ENCODE measurements around the gene PPP1R8.

DNA sequence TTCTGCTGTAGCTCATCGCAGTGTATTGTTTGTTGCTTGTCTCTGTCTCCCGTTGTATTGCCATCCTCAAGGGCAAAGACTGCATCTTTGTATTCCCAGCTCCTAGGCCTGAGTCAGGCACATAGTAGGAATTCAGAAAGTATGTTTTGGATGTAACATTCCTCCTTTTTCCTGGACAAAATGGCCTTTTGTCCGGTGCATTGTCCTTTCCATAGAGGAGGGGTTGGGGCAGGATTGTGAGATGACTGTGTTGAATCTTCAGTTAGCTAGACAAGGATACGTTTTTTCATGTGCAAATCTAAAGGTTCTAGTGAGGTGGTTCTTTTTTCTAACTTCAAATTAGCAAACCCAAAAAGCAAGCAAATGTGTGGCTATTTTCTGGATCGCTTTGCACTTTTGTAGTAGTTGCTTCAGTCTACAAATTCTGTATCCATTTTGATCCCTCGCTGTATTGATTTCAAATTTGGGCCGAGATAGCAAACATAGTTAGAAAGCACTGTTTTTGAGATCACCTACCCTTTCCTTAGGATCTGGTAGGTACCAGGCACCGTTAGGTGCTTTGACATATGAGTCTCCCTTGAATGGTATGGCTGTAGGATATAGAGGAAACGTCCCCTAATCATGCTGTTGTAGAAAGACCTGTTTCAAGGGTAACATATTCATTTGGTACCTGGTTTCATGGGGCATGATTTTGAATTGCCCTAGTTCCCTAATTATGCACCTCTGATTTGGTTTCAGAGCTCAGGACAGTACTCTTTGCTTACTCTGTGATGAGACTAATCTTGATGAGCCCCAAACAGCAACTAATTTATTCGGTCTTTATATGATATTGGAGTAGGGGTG lies 1.2 kb downstream of the PPP1R8 start:
- TF ChIP-seq POU5F1 (IDR thresholded peaks at IDR 0.05; ENCODE audit: low read depth, low read length) (no peak), EZH2 (IDR thresholded peaks at IDR 0.05; ENCODE audit: low read depth, low read length, severe bottlenecking) (no peak)
- TF ChIP-seq, protein P1, sequence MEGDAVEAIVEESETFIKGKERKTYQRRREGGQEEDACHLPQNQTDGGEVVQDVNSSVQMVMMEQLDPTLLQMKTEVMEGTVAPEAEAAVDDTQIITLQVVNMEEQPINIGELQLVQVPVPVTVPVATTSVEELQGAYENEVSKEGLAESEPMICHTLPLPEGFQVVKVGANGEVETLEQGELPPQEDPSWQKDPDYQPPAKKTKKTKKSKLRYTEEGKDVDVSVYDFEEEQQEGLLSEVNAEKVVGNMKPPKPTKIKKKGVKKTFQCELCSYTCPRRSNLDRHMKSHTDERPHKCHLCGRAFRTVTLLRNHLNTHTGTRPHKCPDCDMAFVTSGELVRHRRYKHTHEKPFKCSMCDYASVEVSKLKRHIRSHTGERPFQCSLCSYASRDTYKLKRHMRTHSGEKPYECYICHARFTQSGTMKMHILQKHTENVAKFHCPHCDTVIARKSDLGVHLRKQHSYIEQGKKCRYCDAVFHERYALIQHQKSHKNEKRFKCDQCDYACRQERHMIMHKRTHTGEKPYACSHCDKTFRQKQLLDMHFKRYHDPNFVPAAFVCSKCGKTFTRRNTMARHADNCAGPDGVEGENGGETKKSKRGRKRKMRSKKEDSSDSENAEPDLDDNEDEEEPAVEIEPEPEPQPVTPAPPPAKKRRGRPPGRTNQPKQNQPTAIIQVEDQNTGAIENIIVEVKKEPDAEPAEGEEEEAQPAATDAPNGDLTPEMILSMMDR (IDR thresholded peaks at IDR 0.05; ENCODE audit: control extremely low read depth in 1 of 3, insufficient read depth in 1 of 3, low read depth in 1 of 3, low read length in 3 of 3) = no peak

All from H1 (cell line).